Measurements from ENCODE around the gene ORAI3. TPM values are rescaled to one million over a fixed set of nuclear protein-coding genes. Genes with fewer than 3 reads are reported as not detected.

Gene ORAI3
- total RNA-seq, 1 donor from 2014 or later, result 39.0 TPM

DNA sequence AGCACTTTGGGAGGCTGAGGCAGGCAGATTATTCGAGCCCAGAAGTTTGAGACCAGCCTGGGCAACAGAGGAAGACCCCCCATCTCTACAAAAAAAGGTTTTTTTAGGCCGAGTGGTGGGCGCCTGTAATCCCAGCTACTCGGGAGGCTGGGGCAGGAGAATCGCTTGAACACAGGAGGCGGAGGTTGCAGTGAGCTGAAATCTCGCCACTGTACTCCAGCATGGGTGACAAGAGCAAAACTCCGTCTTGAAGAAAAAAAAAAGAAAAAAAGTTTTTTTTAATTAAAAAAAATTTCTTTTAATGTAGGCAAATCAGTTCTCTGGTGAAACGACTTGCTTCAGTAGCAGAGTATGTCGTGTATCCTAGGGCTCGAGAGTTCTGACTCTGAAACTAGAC is 47.1 kb downstream of the ORAI3 start:
- H3K27ac ChIP-seq, result peak overlapping the region in 1 of 2 donors; percentile 90
- intact Hi-C loops (cut with DNase I), result loop anchor here (2.0 to 5.0 kb wide), 4 partner anchors 39 to 876 kb away; partner anchors contain the start of genes SETD1A, VKORC1, ZNF267 and ZNF646
- TF ChIP-seq, protein P1, sequence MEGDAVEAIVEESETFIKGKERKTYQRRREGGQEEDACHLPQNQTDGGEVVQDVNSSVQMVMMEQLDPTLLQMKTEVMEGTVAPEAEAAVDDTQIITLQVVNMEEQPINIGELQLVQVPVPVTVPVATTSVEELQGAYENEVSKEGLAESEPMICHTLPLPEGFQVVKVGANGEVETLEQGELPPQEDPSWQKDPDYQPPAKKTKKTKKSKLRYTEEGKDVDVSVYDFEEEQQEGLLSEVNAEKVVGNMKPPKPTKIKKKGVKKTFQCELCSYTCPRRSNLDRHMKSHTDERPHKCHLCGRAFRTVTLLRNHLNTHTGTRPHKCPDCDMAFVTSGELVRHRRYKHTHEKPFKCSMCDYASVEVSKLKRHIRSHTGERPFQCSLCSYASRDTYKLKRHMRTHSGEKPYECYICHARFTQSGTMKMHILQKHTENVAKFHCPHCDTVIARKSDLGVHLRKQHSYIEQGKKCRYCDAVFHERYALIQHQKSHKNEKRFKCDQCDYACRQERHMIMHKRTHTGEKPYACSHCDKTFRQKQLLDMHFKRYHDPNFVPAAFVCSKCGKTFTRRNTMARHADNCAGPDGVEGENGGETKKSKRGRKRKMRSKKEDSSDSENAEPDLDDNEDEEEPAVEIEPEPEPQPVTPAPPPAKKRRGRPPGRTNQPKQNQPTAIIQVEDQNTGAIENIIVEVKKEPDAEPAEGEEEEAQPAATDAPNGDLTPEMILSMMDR (IDR thresholded peaks at IDR 0.05), result no peak
- H3K9me3 ChIP-seq, result no peaks in the 10 kb centered on the region
- H3K27me3 ChIP-seq, result no peaks in the 10 kb centered on the region
- no peak for DNase-seq (ENCODE audit: low spot score in 2 of 2)
- no peak overlapping the region for H3K4me3 ChIP-seq
- H3K4me1 ChIP-seq, result peaks cover 9 to 27% of the 10 kb centered on the region in 2 donors
- H3K36me3 ChIP-seq, result no peaks in the 10 kb centered on the region

DNA sequence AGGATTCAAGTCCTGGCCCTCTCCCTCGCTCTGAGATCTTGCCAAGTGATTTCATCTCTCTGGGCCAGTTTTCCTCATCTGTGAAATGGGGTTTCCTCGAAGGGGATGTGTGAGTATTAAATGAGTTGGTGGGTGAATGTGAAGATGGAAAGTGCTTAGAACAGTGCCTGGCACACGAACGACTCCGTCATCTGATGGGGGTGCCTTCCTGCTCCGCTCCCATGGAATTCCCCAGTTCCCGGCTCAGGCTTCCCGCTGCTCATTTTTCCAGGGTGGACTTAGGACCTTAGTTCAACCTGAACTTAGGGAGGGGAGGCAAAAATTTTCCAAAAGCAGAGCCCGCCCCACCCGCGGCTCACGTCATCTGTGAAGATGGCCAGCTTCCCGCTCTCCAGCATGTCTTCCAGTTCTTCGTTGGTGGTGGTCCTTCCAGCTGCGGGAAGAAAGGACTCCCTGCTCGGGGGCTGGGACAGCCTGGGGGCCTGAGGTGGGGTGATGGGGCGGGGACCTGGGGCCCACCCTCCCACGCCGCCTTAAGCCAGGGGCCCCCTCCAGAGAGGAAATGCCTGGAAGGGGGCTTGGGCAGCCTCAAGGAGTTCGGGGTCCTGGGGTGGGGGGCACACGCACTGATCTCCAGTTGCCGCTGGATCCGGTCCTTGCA is 47.6 kb downstream of the ORAI3 start:
- intact Hi-C loops (cut with DNase I), result loop anchor here (2.0 to 5.0 kb wide), 4 partner anchors 39 to 876 kb away; partner anchors contain the start of genes SETD1A, VKORC1, ZNF267 and ZNF646
- no peak for DNase-seq (ENCODE audit: low spot score in 2 of 2)
- TF ChIP-seq, protein P1 (IDR thresholded peaks at IDR 0.05), result no peak
- peak overlapping the region; percentile 90 to 94 for H3K27ac ChIP-seq
- H3K4me3 ChIP-seq, result peak overlapping the region; percentile 65 to 78
- H3K4me1 ChIP-seq, result peaks cover 9 to 27% of the 10 kb centered on the region in 2 donors
- no peaks in the 10 kb centered on the region for H3K36me3 ChIP-seq
- no peaks in the 10 kb centered on the region for H3K27me3 ChIP-seq
- H3K9me3 ChIP-seq, result no peaks in the 10 kb centered on the region

DNA sequence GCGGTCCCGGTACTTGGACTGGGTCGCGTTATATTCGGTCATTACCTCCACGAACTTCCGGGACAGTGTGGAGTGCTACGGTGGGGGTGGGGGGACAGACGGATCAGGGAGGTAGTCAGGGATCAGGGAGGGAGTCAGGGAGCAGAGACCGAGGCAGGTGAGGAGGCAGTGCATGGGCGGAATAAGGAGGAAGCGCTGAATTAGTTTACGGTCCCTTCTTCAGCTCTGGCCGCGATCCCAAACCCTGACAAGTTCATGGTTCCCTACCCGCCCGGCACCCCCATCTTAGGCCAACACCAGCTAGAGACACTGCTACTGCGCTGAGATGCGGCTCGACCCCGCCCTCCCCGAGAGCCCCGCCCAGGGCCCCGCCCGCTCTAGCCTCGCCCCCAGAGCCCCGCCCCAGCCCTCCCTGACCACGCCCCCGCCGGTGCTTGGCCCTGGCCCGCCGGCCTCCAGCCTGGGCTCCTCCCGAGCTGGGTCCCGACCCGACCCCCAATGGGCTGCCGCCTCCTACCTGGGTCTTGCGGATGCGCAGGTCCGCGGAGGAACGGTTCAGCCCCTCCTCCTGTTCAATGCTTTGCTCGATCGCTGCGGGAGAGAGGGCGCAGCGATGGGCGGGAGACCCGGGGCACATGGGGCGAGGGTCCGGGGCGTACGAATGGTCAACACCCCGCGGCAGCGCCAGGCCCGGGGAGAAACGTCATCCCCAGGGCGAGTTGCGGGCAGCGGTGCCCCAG is 48.3 kb downstream of the ORAI3 start:
- peak overlapping the region; percentile 65 to 78 for H3K4me3 ChIP-seq
- peak in 1 of 2 donors; percentile 90 for DNase-seq (ENCODE audit: low spot score in 2 of 2)
- TF ChIP-seq, protein P1 (IDR thresholded peaks at IDR 0.05), result no peak
- H3K27ac ChIP-seq, result peak overlapping the region; percentile 90 to 94
- H3K36me3 ChIP-seq, result no peaks in the 10 kb centered on the region
- no peaks in the 10 kb centered on the region for H3K9me3 ChIP-seq
- no peaks in the 10 kb centered on the region for H3K27me3 ChIP-seq
- intact Hi-C loops (cut with DNase I), result loop anchor here (1.0 to 5.0 kb wide), 5 partner anchors 36 to 875 kb away; partner anchors contain the start of genes SETD1A, STX4, VKORC1 and ZNF267
- peaks cover 9 to 27% of the 10 kb centered on the region in 2 donors for H3K4me1 ChIP-seq

DNA sequence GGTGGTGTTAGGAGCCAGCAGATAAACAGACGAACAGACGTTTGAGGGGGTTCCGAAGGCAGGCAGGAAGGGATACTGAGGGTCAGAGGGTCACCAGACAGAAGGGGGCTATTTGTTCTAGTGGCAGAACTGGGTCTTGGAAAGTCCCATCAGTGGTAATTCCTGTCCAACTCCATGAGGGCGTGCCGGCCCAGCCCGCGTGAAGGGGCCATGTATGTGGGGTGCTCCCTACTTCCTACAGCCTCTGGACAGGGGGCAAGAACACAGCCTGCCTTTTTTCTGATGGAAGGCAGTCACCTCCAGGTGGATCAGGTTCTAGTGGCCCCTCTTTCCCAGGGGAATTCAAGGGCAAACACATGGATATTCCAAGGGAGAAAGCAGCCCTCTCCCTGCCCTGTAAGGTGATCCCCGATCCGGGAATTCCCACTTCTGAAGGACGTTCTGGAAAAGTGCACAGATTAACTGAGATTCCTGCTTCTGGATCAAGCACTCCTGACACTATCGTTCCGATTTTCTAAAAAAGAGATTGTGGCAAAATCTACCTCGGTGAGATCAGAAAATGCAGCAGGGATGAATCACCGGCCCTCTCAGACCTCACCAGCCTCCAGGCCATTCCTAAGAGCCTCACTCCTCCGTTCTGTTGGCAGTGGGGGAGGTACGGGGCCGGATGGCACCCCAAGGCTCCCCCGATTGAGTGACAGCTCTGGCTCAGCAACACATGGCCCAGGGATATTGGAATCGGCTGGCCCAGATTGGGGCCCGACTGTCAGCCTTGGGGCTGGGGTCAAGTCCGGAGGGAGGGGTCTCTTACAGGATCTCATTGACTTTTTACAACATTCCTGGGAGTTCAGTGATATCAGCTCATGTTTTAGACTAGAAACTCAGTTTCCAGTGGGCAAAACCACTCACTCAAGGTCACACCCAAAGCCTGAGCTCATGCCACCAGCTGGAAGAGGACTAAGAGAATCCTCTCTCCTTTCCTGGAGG is 49.1 kb downstream of the ORAI3 start:
- Histone ChIP-seq H3K27me3 (no peaks in the 10 kb centered on the region), H3K9me3 (no peaks in the 10 kb centered on the region), H3K4me3 (peak overlapping the region; percentile 65 to 78), H3K27ac (peak overlapping the region; percentile 90 to 94), H3K4me1 (peaks cover 9 to 27% of the 10 kb centered on the region in 2 donors), H3K36me3 (no peaks in the 10 kb centered on the region)
- DNase-seq (ENCODE audit: low spot score in 2 of 2), result peak in 1 of 2 donors; percentile 81
- TF ChIP-seq, protein P1 (IDR thresholded peaks at IDR 0.05), result no peak
- intact Hi-C loops (cut with DNase I), result loop anchor here (1.0 to 5.0 kb wide), 5 partner anchors 35 to 874 kb away; partner anchors contain the start of genes SETD1A, STX4, VKORC1 and ZNF267

Measured in ascending aorta (tissue), 2 donors.